Keratinocyte (primary cell): ENCODE measurements around the gene NMT1. TPM values are rescaled to one million over a fixed set of nuclear protein-coding genes. Genes with fewer than 3 reads are reported as not detected.
A peak's percentile ranks its signal among the peaks of the same experiment; 100 is the strongest.

Source experiments
- DNase-seq: peaks from one replicate; pipeline ENCODE4 v3.0.0-alpha.2; 2011; ENCODE audit warnings: low read depth, missing footprints, low spot score
- FAIRE-seq: peaks from 2 replicates; lab custom pipeline; 2011; peaks lifted over from hg19 to GRCh38; lab: Jason Lieb, UNC
- H2AFZ ChIP-seq: 2 replicates; pipeline ENCODE4 v1.6.0; 2012; ENCODE audit warnings: low read length, control low read depth, inconsistent platforms; ENCODE audit not compliant: control insufficient read depth
- H3K27ac ChIP-seq: 2 replicates; pipeline ENCODE4 v1.5.1; 2011; ENCODE audit warnings: low read length; ENCODE audit not compliant: control insufficient read depth, insufficient read depth
- H3K27me3 ChIP-seq: 3 replicates; pipeline ENCODE4 v1.6.0; 2011; ENCODE audit warnings: low read length; ENCODE audit not compliant: control insufficient read depth, insufficient read depth; ENCODE audit errors: extremely low read depth
- H3K36me3 ChIP-seq, 2 experiments: 2 replicates in 1 of 2; 3 replicates in 1 of 2; pipeline ENCODE4 v1.5.1; 2011; ENCODE audit warnings: low read length in 2 of 2, mild to moderate bottlenecking in 1 of 2; ENCODE audit not compliant: control insufficient read depth in 2 of 2, insufficient read depth in 2 of 2; ENCODE audit errors: extremely low read depth in 1 of 2
- H3K4me1 ChIP-seq: 3 replicates; pipeline ENCODE4 v1.5.1; 2011; ENCODE audit warnings: low read length; ENCODE audit not compliant: control insufficient read depth, insufficient read depth; ENCODE audit errors: extremely low read depth
- H3K4me2 ChIP-seq: 3 replicates; pipeline ENCODE4 v1.6.0; 2011; ENCODE audit warnings: low read depth, low read length; ENCODE audit not compliant: control insufficient read depth, insufficient read depth; ENCODE audit errors: extremely low read depth
- H3K4me3 ChIP-seq, 3 experiments: fragments of 200-600 bp in 1 of 3; sonication (generic) in 1 of 3; 2 replicates in 2 of 3; 3 replicates in 1 of 3; pipeline ENCODE4 v1.5.1; 2011 to 2016; ENCODE audit warnings: low read length in 3 of 3, mild to moderate bottlenecking in 3 of 3, control low read depth in 2 of 3, inconsistent platforms in 1 of 3, low read depth in 1 of 3, mixed read lengths in 1 of 3, mixed run types in 1 of 3, moderate library complexity in 1 of 3; ENCODE audit not compliant: control insufficient read depth in 2 of 3, insufficient read depth in 2 of 3; ENCODE audit errors: extremely low read depth in 1 of 3
- H3K79me2 ChIP-seq: 2 replicates; pipeline ENCODE4 v1.6.0; 2012; ENCODE audit warnings: low read length; ENCODE audit not compliant: control insufficient read depth, insufficient read depth
- H3K9ac ChIP-seq: 3 replicates; pipeline ENCODE4 v1.6.0; 2011; ENCODE audit warnings: low read length; ENCODE audit not compliant: control insufficient read depth, insufficient read depth; ENCODE audit errors: extremely low read depth
- H3K9me1 ChIP-seq: 3 replicates; pipeline ENCODE4 v1.6.0; 2011; ENCODE audit warnings: low read length; ENCODE audit not compliant: control insufficient read depth, insufficient read depth; ENCODE audit errors: extremely low read depth
- H3K9me3 ChIP-seq: 2 replicates; pipeline ENCODE4 v1.5.1; 2012; ENCODE audit warnings: low read depth, low read length; ENCODE audit not compliant: control insufficient read depth
- H4K20me1 ChIP-seq: 3 replicates; pipeline ENCODE4 v1.6.0; 2011; ENCODE audit warnings: low read length; ENCODE audit not compliant: control insufficient read depth, insufficient read depth; ENCODE audit errors: extremely low read depth
- EZH2 ChIP-seq: IDR thresholded peaks from one replicate; pipeline ENCODE4 v1.6.1; 2012; ENCODE audit warnings: inconsistent platforms, mild to moderate bottlenecking, low read length, moderate library complexity
- dilution Hi-C: fragments of 300-500 bp; cut with MboI; formaldehyde crosslinking; loops from one replicate; pipeline ENCODE4 v1.7.0; 2020; ENCODE audit warnings: low sequenced_read_pairs; ENCODE audit not compliant: extremely low pct_ligation_motif_present
- polyA plus RNA-seq, 5 experiments: library from polyadenylated mRNA; depleted of rRNA in 3 of 5; stranded (reverse) in 3 of 5; stranded (forward) in 1 of 5; unstranded in 1 of 5; fragments of >200 nt; gene quantifications; 1 replicate in 1 of 5; 2 replicates in 3 of 5; 3 replicates in 1 of 5; pipeline versions ENCODE4 v1.2.1 to v1.2.3, GENCODE V29; 2011 to 2012; ENCODE audit warnings: missing spikeins in 2 of 5, low read depth in 1 of 5, low replicate concordance in 1 of 5
- TF ChIP-seq, protein P1 (sequence below), 3 experiments: IDR thresholded peaks in 1 of 3; conservative IDR thresholded peaks in 1 of 3; optimal IDR thresholded peaks in 1 of 3; 2 replicates in 2 of 3; 3 replicates in 1 of 3; pipeline versions ENCODE3 to v1.5.1; 2011; ENCODE audit warnings: low read length in 3 of 3, mild to moderate bottlenecking in 3 of 3, moderate library complexity in 2 of 3, control low read depth in 1 of 3, inconsistent platforms in 1 of 3; ENCODE audit not compliant: insufficient read depth in 2 of 3; ENCODE audit errors: extremely low read depth in 1 of 3

The NMT1 gene
- polyA plus RNA-seq, 1 donor (not counting 4 experiments of a cell fraction or from before 2014, with no cell fraction given), result 101 TPM

DNA sequence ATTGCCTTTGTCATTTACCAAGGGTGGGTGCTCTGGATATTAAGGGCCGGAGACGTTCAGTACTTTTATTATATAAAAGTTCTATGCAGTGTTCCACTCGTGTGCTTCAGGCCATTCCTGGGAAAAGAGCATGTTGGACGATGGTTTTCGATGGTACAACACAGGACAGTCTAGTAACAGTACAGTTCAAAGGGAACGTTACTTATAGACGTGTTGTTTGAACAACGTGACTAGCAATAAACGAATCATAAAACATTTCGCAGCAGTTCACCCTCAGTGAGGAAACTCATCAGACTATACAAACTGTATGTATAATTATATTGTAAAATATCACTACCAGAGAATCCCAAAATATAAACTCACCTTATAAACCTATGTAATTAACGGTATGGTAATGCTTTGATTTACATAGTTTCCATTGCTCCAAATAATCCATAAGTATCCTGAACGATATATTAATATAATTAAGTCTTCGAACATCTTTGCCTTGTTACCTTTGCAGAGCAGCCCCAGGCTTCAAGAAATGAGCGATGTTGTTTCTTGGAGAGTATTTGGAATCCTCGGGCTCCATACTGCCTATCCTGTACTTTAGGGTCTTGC is 589 bp downstream of the NMT1 start:
- H3K4me1 ChIP-seq, result peaks cover 22% of the 10 kb centered on the region
- peak overlapping the region; percentile 99 for H3K9ac ChIP-seq
- no peaks in the 10 kb centered on the region for H3K27me3 ChIP-seq
- H4K20me1 ChIP-seq, result no peaks in the 10 kb centered on the region
- H3K9me1 ChIP-seq, result no peaks in the 10 kb centered on the region
- FAIRE-seq (peak; percentile 69), DNase-seq (no peak)
- peak overlapping the region; percentile 80 for H2AFZ ChIP-seq
- TF ChIP-seq, protein P1, sequence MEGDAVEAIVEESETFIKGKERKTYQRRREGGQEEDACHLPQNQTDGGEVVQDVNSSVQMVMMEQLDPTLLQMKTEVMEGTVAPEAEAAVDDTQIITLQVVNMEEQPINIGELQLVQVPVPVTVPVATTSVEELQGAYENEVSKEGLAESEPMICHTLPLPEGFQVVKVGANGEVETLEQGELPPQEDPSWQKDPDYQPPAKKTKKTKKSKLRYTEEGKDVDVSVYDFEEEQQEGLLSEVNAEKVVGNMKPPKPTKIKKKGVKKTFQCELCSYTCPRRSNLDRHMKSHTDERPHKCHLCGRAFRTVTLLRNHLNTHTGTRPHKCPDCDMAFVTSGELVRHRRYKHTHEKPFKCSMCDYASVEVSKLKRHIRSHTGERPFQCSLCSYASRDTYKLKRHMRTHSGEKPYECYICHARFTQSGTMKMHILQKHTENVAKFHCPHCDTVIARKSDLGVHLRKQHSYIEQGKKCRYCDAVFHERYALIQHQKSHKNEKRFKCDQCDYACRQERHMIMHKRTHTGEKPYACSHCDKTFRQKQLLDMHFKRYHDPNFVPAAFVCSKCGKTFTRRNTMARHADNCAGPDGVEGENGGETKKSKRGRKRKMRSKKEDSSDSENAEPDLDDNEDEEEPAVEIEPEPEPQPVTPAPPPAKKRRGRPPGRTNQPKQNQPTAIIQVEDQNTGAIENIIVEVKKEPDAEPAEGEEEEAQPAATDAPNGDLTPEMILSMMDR (optimal IDR thresholded peaks at IDR 0.05 in 1 of 3, IDR thresholded peaks at IDR 0.05 in 1 of 3, conservative IDR thresholded peaks at IDR 0.05 in 1 of 3; ENCODE audit: extremely low read depth in 1 of 3, insufficient read depth in 2 of 3, low read length in 3 of 3), result no peak
- no peak for TF ChIP-seq EZH2
- dilution Hi-C loops, result no loop called here
- no peaks in the 10 kb centered on the region for H3K9me3 ChIP-seq
- peaks cover 1 to 6% of the 10 kb centered on the region in 2 experiments for H3K36me3 ChIP-seq
- peaks cover 68% of the 10 kb centered on the region for H3K79me2 ChIP-seq
- H3K4me2 ChIP-seq, result peak overlapping the region; percentile 95
- peak overlapping the region; percentile 62 to 100 (median 98) for H3K4me3 ChIP-seq
- H3K27ac ChIP-seq, result peak overlapping the region; percentile 98

DNA sequence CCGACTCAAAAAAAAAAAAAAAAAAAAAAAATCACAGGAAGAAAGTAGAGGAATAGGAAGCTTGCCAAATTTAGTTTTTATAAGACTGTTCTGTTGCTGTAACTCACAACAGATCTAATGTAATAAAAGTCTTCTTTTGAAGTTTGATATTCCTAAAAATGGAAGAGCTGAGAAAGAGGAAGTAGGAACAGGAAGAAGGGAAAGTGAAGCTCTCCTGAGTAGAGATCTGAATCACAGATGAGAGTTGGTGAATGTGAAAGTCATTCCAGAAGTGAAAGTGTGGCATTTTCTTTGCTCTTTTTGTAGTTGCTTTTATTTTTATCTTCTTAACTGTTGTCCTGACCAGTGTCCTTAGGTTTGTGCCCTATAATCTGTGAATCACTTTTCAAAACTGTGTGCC is 2.1 kb downstream of the NMT1 start:
- no peak overlapping the region for H2AFZ ChIP-seq
- TF ChIP-seq, protein P1 (optimal IDR thresholded peaks at IDR 0.05 in 1 of 3, IDR thresholded peaks at IDR 0.05 in 1 of 3, conservative IDR thresholded peaks at IDR 0.05 in 1 of 3; ENCODE audit: extremely low read depth in 1 of 3, insufficient read depth in 2 of 3, low read length in 3 of 3), result no peak
- TF ChIP-seq EZH2, result no peak
- no peaks in the 10 kb centered on the region for H3K9me1 ChIP-seq
- no peak for FAIRE-seq
- no peak overlapping the region for H3K4me3 ChIP-seq
- peaks cover 22% of the 10 kb centered on the region for H3K4me1 ChIP-seq
- H3K27ac ChIP-seq, result peak overlapping the region; percentile 6
- H3K36me3 ChIP-seq, result peaks cover 4 to 8% of the 10 kb centered on the region in 2 experiments
- peaks cover 83% of the 10 kb centered on the region for H3K79me2 ChIP-seq
- no peak overlapping the region for H3K9ac ChIP-seq
- H4K20me1 ChIP-seq, result no peaks in the 10 kb centered on the region
- dilution Hi-C loops, result no loop called here
- peak overlapping the region; percentile 12 for H3K4me2 ChIP-seq
- no peak for DNase-seq
- H3K9me3 ChIP-seq, result no peaks in the 10 kb centered on the region
- no peaks in the 10 kb centered on the region for H3K27me3 ChIP-seq
